Endothelial cell of umbilical vein (primary cell): ENCODE results near the gene BNIPL. TPM values are rescaled to one million over a fixed set of nuclear protein-coding genes. Genes with fewer than 3 reads are reported as not detected.
A peak's percentile ranks its signal among the peaks of the same experiment; 100 is the strongest.

Experiments
- BruUV-seq: library from RNA; stranded (reverse); fragments of 400-500 nt; replicated peaks from 2 replicates; lab custom pipeline; 2021; lab: Mats Ljungman, UMichigan
- CTCF ChIA-PET: fragments of 300-600, 350-600 bp; sonication (Branson Sonifier 250); formaldehyde crosslinking; loops from one replicate; lab custom pipeline; 2021; ENCODE audit warnings: antibody characterized with exemption, inconsistent platforms; lab: Charles Lee
- POLR2A ChIA-PET: fragments of 300-600, 350-600 bp; sonication (Branson Sonifier 250); formaldehyde crosslinking; loops from one replicate; lab custom pipeline; 2021; ENCODE audit warnings: antibody characterized with exemption, inconsistent platforms; lab: Charles Lee
- DNase-seq: peaks from one replicate; pipeline ENCODE4 v3.0.0-alpha.2; 2011; ENCODE audit warnings: low read depth, low spot score
- FAIRE-seq: peaks from 2 replicates; lab custom pipeline; 2011; peaks lifted over from hg19 to GRCh38; lab: Jason Lieb, UNC
- H2AFZ ChIP-seq: 2 replicates; pipeline ENCODE4 v1.6.0; 2012; ENCODE audit warnings: low read depth, low read length, control low read depth, inconsistent platforms
- H3K27ac ChIP-seq: 2 replicates; pipeline ENCODE4 v1.5.1; 2011; ENCODE audit warnings: low read depth, mild to moderate bottlenecking, control low read depth, low read length, moderate library complexity; ENCODE audit not compliant: insufficient read depth
- H3K27me3 ChIP-seq, 2 experiments: 2 replicates each; pipeline versions ENCODE4 v1.6.0 to v1.6.1; 2011; ENCODE audit warnings: low read length in 2 of 2, mixed read lengths in 1 of 2; ENCODE audit not compliant: control insufficient read depth in 2 of 2, insufficient read depth in 2 of 2
- H3K36me3 ChIP-seq, 2 experiments: 2 replicates in 1 of 2; 3 replicates in 1 of 2; pipeline ENCODE4 v1.5.1; 2011; ENCODE audit warnings: low read length in 2 of 2, mild to moderate bottlenecking in 1 of 2, moderate library complexity in 1 of 2; ENCODE audit not compliant: control insufficient read depth in 2 of 2, insufficient read depth in 2 of 2; ENCODE audit errors: extremely low read depth in 1 of 2
- H3K4me1 ChIP-seq: 3 replicates; pipeline ENCODE4 v1.5.1; 2011; ENCODE audit warnings: mild to moderate bottlenecking, low read length; ENCODE audit not compliant: control insufficient read depth, insufficient read depth; ENCODE audit errors: extremely low read depth
- H3K4me2 ChIP-seq: 2 replicates; pipeline ENCODE4 v1.6.1; 2011; ENCODE audit warnings: low read length, control low read depth, mixed read lengths; ENCODE audit not compliant: insufficient read depth
- H3K4me3 ChIP-seq, 3 experiments: fragments of 200-600 bp in 1 of 3; sonication (generic), shearing (Covaris generic) in 1 of 3; replicated peaks in 1 of 3; 2 replicates each; pipeline ENCODE4 v1.5.1; 2011 to 2016; ENCODE audit warnings: control low read depth in 3 of 3, low read length in 3 of 3, mild to moderate bottlenecking in 2 of 3, inconsistent platforms in 1 of 3, low read depth in 1 of 3, moderate library complexity in 1 of 3; ENCODE audit not compliant: insufficient read depth in 1 of 3
- H3K79me2 ChIP-seq: 2 replicates; pipeline ENCODE4 v1.6.0; 2012; ENCODE audit warnings: low read length, inconsistent platforms; ENCODE audit not compliant: control insufficient read depth, insufficient read depth
- H3K9ac ChIP-seq: replicated peaks from 2 replicates; pipeline ENCODE3; 2011; ENCODE audit warnings: low read length, control low read depth; ENCODE audit not compliant: insufficient read depth; ENCODE audit errors: extremely low read depth
- H3K9me1 ChIP-seq: replicated peaks from 3 replicates; pipeline ENCODE4 v1.6.0; 2011; ENCODE audit warnings: mild to moderate bottlenecking, low read length; ENCODE audit not compliant: control insufficient read depth, insufficient read depth; ENCODE audit errors: extremely low read depth
- H3K9me3 ChIP-seq: replicated peaks from 2 replicates; pipeline ENCODE4 v1.5.1; 2012; ENCODE audit warnings: low read length, inconsistent platforms; ENCODE audit not compliant: control insufficient read depth, insufficient read depth
- H4K20me1 ChIP-seq: replicated peaks from 2 replicates; pipeline ENCODE3; 2011; ENCODE audit warnings: mild to moderate bottlenecking, low read length; ENCODE audit not compliant: control insufficient read depth, insufficient read depth; ENCODE audit errors: extremely low read depth
- EZH2 ChIP-seq: IDR thresholded peaks from 2 replicates; pipeline ENCODE4 v1.6.1; 2012; ENCODE audit warnings: borderline replicate concordance, low read depth, mild to moderate bottlenecking, moderate library complexity, low read length, inconsistent platforms; ENCODE audit not compliant: severe bottlenecking
- FOS ChIP-seq: IDR thresholded peaks from 2 replicates; pipeline ENCODE4 v1.6.1; 2011; ENCODE audit warnings: mild to moderate bottlenecking, low read length, moderate library complexity, borderline replicate concordance; ENCODE audit not compliant: insufficient read depth
- GATA2 ChIP-seq: IDR thresholded peaks from 2 replicates; pipeline ENCODE4 v1.7.0; 2011; ENCODE audit warnings: low read depth, mild to moderate bottlenecking, moderate library complexity, mixed read lengths, low read length; ENCODE audit not compliant: insufficient read length, insufficient read depth
- MYC ChIP-seq: IDR thresholded peaks from one replicate; pipeline ENCODE4 v1.6.1; 2011; ENCODE audit warnings: mild to moderate bottlenecking, low read depth, low read length
- dilution Hi-C: fragments of 300-500 bp; cut with MboI; formaldehyde crosslinking; loops from one replicate; pipeline ENCODE4 v1.15.0; 2019; ENCODE audit warnings: low sequenced_read_pairs; ENCODE audit not compliant: extremely low pct_ligation_motif_present
- intact Hi-C: fragments of 100-400 bp; cut with micrococcal nuclease; formaldehyde crosslinking; loops from one replicate; pipeline ENCODE4 v1.10.0; 2022
- polyA plus RNA-seq, 4 experiments: library from polyadenylated mRNA; depleted of rRNA in 3 of 4; stranded (reverse) in 3 of 4; unstranded in 1 of 4; fragments of >200 nt; gene quantifications; 2 replicates each; pipeline versions ENCODE4 v1.2.1 to v1.2.3, GENCODE V29; 2011 to 2012; ENCODE audit warnings: missing spikeins in 1 of 4
- total RNA-seq: library from RNA; stranded (reverse); gene quantifications from 2 replicates; pipeline ENCODE4 v1.2.3, GENCODE V29; 2021

BNIPL gene
- total and polyA plus RNA-seq, 2 donors (not counting 3 experiments of a cell fraction or from before 2014, with no cell fraction given) = 0.26 to 0.42 TPM

- ChIA-PET CTCF (interaction anchor here (0.7 to 1.7 kb wide), 3 partner anchors 14 to 152 kb away, joined by 3 to 4 read pairs (median 3); no protein-coding TSS in a partner anchor), POLR2A (no interaction called here)
- Histone ChIP-seq H2AFZ (no peak overlapping the region), H3K27me3 (no peaks in the 10 kb centered on the region), H3K36me3 (no peaks in the 10 kb centered on the region), H3K27ac (no peak overlapping the region), H3K4me2 (no peak overlapping the region), H3K9me3 (no peaks in the 10 kb centered on the region), H3K9me1 (no peaks in the 10 kb centered on the region), H3K9ac (no peak overlapping the region), H3K4me1 (peaks cover 28% of the 10 kb centered on the region), H3K79me2 (no peaks in the 10 kb centered on the region), H3K4me3 (no peak overlapping the region), H4K20me1 (no peaks in the 10 kb centered on the region)
- intact Hi-C loops = no loop called here
- no peak for DNase-seq
- TF ChIP-seq GATA2 (no peak), MYC (no peak)
- dilution Hi-C loops = no loop called here
- no TSS peak for BruUV-seq
- no peak for FAIRE-seq
Observed at GRCh38 chr1:151010346-151010726, 26.1 kb upstream of the BNIPL start.

- Histone ChIP-seq H3K79me2 (no peaks in the 10 kb centered on the region), H3K9ac (no peak overlapping the region), H3K27me3 (no peaks in the 10 kb centered on the region), H2AFZ (no peak overlapping the region), H3K27ac (no peak overlapping the region), H3K36me3 (no peaks in the 10 kb centered on the region), H3K9me3 (no peaks in the 10 kb centered on the region), H4K20me1 (no peaks in the 10 kb centered on the region), H3K4me2 (no peak overlapping the region), H3K4me1 (peaks cover 21% of the 10 kb centered on the region), H3K9me1 (no peaks in the 10 kb centered on the region), H3K4me3 (no peak overlapping the region)
- no peak for FAIRE-seq
- POLR2A ChIA-PET = interaction anchor here (0.7 kb wide), 1 partner anchor 460 kb away, joined by 5 read pairs; no protein-coding TSS in a partner anchor
- dilution Hi-C loops (no loop called here), intact Hi-C loops (no loop called here)
- DNase-seq = no peak
- TF ChIP-seq FOS (peak; percentile 14), EZH2 (no peak)
- no TSS peak for BruUV-seq
- CTCF ChIA-PET = interaction anchor here (0.7 to 1.7 kb wide), 4 partner anchors 13 to 153 kb away, joined by 3 to 5 read pairs (median 4); partner anchors contain the start of gene C1orf56
Observed at GRCh38 chr1:151011154-151011850, 25.1 kb upstream of the BNIPL start.
